GM23248 (cell line): ENCODE results near the gene TCF4. TPM values are rescaled to one million over a fixed set of nuclear protein-coding genes. Genes with fewer than 3 reads are reported as not detected.
A peak's percentile ranks its signal among the peaks of the same experiment; 100 is the strongest.

Experiments used
- DNase-seq: peaks from one replicate; pipeline ENCODE4 v3.0.0-alpha.2; 2015
- H2AFZ ChIP-seq: fragments of 200-600 bp; sonication (generic); 2 replicates; pipeline ENCODE4 v1.6.1; 2016; ENCODE audit warnings: antibody characterized with exemption
- H3F3A ChIP-seq: fragments of 200-600 bp; sonication (generic); 2 replicates; pipeline ENCODE4 v1.6.1; 2016; ENCODE audit warnings: mild to moderate bottlenecking, antibody characterized with exemption, mixed run types; ENCODE audit not compliant: insufficient read depth
- H3K27ac ChIP-seq: fragments of 200-600 bp; sonication (generic); 2 replicates; pipeline ENCODE4 v1.5.1; 2016; ENCODE audit warnings: mild to moderate bottlenecking
- H3K27me3 ChIP-seq: fragments of 200-600 bp; sonication (generic); replicated peaks from 2 replicates; pipeline ENCODE4 v1.6.1; 2016; ENCODE audit warnings: mild to moderate bottlenecking; ENCODE audit not compliant: insufficient read depth
- H3K36me3 ChIP-seq: fragments of 200-600 bp; sonication (generic); 2 replicates; pipeline ENCODE4 v1.6.1; 2016; ENCODE audit warnings: low read depth, mild to moderate bottlenecking
- H3K4me1 ChIP-seq: fragments of 200-600 bp; sonication (generic); 2 replicates; pipeline ENCODE4 v1.6.1; 2016; ENCODE audit warnings: mild to moderate bottlenecking; ENCODE audit not compliant: insufficient read depth
- H3K4me2 ChIP-seq: fragments of 200-600 bp; sonication (generic); one replicate; pipeline ENCODE4 v1.6.1; 2016; ENCODE audit warnings: mild to moderate bottlenecking; ENCODE audit not compliant: unreplicated experiment
- H3K4me3 ChIP-seq: fragments of 200-600 bp; sonication (generic); 2 replicates; pipeline ENCODE4 v1.5.1; 2016; ENCODE audit warnings: mild to moderate bottlenecking
- H3K79me2 ChIP-seq: fragments of 200-600 bp; sonication (generic); 2 replicates; pipeline ENCODE4 v1.6.1; 2016; ENCODE audit warnings: mild to moderate bottlenecking; ENCODE audit not compliant: insufficient read depth
- H3K9ac ChIP-seq: fragments of 200-600 bp; sonication (generic); 2 replicates; pipeline ENCODE4 v1.6.1; 2016; ENCODE audit warnings: mild to moderate bottlenecking
- H3K9me2 ChIP-seq: fragments of 200-600 bp; sonication (generic); 2 replicates; pipeline ENCODE4 v1.6.1; 2016; ENCODE audit warnings: mixed run types, mild to moderate bottlenecking, moderate library complexity; ENCODE audit not compliant: insufficient read depth
- H3K9me3 ChIP-seq: fragments of 200-600 bp; sonication (generic); one replicate; pipeline ENCODE4 v1.6.1; 2017; ENCODE audit warnings: low read depth
- H4K20me1 ChIP-seq: fragments of 200-600 bp; sonication (generic); 2 replicates; pipeline ENCODE4 v1.6.0; 2016; ENCODE audit not compliant: insufficient read depth
- EZH2 ChIP-seq: fragments of 200-600 bp; sonication (generic); IDR thresholded peaks from 2 replicates; pipeline ENCODE4 v1.6.1; 2018; ENCODE audit warnings: antibody characterized with exemption, mild to moderate bottlenecking; ENCODE audit not compliant: insufficient read depth, poor library complexity, severe bottlenecking
- EZH2phosphoT487 ChIP-seq: fragments of 200-600 bp; sonication (generic); IDR thresholded peaks from 2 replicates; pipeline ENCODE4 v1.6.1; 2018; ENCODE audit warnings: antibody characterized with exemption, moderate library complexity, mild to moderate bottlenecking, low read depth; ENCODE audit not compliant: insufficient read depth
- WGBS, 2 experiments: methylation state at CpG; one replicate each; pipeline ENCODE4 v1.1.6; 2015 to 2017; ENCODE audit warnings: low lambda C conversion rate in 2 of 2, low coverage in 1 of 2; ENCODE audit errors: missing lambda C conversion rate in 2 of 2; 5-methylcytosine and 5-hydroxymethylcytosine counted together
- in situ Hi-C: fragments of 300-500 bp; cut with MboI; formaldehyde crosslinking; loops from 2 replicates; pipeline ENCODE4 v1.15.0; 2020
- polyA plus RNA-seq: library from polyadenylated mRNA; unstranded; fragments of >200 nt; fragmentation: Nextera tagmentation; extraction: Ambion mirVana; gene quantifications from 2 replicates; pipeline ENCODE4 v1.2.1, GENCODE V29; 2016
- total RNA-seq: library from RNA; depleted of rRNA; stranded (reverse); fragments of >200 nt; shearing (Covaris generic); gene quantifications from 2 replicates; pipeline ENCODE4 v1.2.3, GENCODE V29; 2014

Gene TCF4
- total and polyA plus RNA-seq, 2 experiments from 2014 or later = 54.5 to 59.3 TPM

- H3K27ac ChIP-seq = peak overlapping the region; percentile 88
- H3K4me3 ChIP-seq = peak overlapping the region; percentile 79
- H3K36me3 ChIP-seq = no peaks in the 10 kb centered on the region
- H3K9me3 ChIP-seq = no peaks in the 10 kb centered on the region
- H3K9me2 ChIP-seq = no peaks in the 10 kb centered on the region
- DNase-seq = peak; percentile 95
- peaks cover 57% of the 10 kb centered on the region for H3K4me1 ChIP-seq
- H3K79me2 ChIP-seq = peaks cover 79% of the 10 kb centered on the region
- TF ChIP-seq EZH2phosphoT487 = no peak
- no peak for TF ChIP-seq EZH2
- peak overlapping the region; percentile 98 for H3K4me2 ChIP-seq
- peaks cover 59% of the 10 kb centered on the region for H3F3A ChIP-seq
- peak overlapping the region; percentile 80 for H3K9ac ChIP-seq
- H3K27me3 ChIP-seq = no peaks in the 10 kb centered on the region
- 0 to 1% methylated on average over 12 of the region's 12 CpGs for WGBS, 2 experiments
- in situ Hi-C loops = loop anchor here (25.0 kb wide), 1 partner anchor 1161 kb away; no protein-coding TSS in a partner anchor
- H4K20me1 ChIP-seq = no peaks in the 10 kb centered on the region
- H2AFZ ChIP-seq = peak overlapping the region; percentile 74
Observed at GRCh38 chr18:55401638-55402191, 186.3 kb downstream of the TCF4 start.

DNA sequence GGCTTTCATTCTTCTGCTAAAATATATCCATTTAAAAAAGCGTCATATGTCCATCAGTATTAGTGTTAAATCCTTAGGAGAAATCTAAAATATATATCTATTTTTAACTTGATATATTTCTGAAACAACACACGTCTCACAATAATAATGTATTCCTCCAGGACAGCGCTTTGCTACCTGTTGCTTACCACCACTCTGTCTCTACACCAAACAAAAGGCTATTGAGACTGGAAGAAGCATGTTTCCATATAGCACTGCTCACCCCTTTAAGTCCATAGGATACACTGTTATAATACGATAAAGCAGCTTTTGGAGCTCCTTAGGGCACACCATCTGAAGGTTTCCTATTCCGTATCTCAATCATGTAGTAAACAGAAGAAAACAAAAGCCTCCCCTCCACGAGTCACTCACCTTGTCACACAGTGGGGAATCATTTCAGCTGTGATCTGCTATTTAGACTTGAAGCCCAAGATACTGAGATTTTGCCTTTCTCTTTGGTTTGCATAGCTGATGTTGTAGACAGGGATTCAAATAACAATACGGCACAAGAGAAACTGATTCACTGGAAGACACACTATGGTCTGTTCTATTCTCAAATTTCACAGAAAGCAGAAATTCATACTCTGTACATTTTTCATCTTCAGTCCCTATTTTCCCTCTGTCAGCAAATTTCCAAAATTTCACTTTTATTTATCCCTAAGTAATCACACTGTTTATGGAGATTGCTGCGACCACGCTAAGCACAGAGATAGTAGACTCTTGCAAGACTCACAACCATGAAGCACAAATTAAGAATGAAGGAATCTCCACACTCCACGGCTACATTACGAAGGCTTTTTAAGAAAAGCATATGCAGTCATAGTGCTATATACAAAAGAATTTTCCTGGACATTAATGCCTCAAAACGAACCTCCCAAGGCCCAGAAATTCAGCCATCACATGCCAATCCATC, 187.1 kb downstream of the TCF4 start:
- peak; percentile 53 for DNase-seq
- peak overlapping the region; percentile 79 for H3K4me3 ChIP-seq
- H3F3A ChIP-seq = peaks cover 59% of the 10 kb centered on the region
- in situ Hi-C loops = loop anchor here (25.0 kb wide), 1 partner anchor 1161 kb away; no protein-coding TSS in a partner anchor
- no peaks in the 10 kb centered on the region for H3K9me2 ChIP-seq
- peak overlapping the region; percentile 74 for H2AFZ ChIP-seq
- H4K20me1 ChIP-seq = no peaks in the 10 kb centered on the region
- peak overlapping the region; percentile 88 for H3K27ac ChIP-seq
- 3% methylated on average over 12 of the region's 12 CpGs for WGBS, 2 experiments
- peak overlapping the region; percentile 80 for H3K9ac ChIP-seq
- H3K36me3 ChIP-seq = no peaks in the 10 kb centered on the region
- H3K79me2 ChIP-seq = peaks cover 79% of the 10 kb centered on the region
- no peaks in the 10 kb centered on the region for H3K9me3 ChIP-seq
- H3K4me2 ChIP-seq = peak overlapping the region; percentile 98
- H3K4me1 ChIP-seq = peaks cover 58% of the 10 kb centered on the region
- H3K27me3 ChIP-seq = no peaks in the 10 kb centered on the region
- TF ChIP-seq EZH2 (no peak), EZH2phosphoT487 (no peak)

GRCh38 chr18:55400081-55400480, 187.9 kb downstream of the TCF4 start:
- Histone ChIP-seq H3K27me3 (no peaks in the 10 kb centered on the region), H3K4me2 (peak overlapping the region; percentile 98), H3K9ac (peak overlapping the region; percentile 80), H4K20me1 (no peaks in the 10 kb centered on the region), H3K9me2 (no peaks in the 10 kb centered on the region), H3K36me3 (no peaks in the 10 kb centered on the region), H2AFZ (0 out of 2 replicates have a peak overlapping the region, but pooled peaks have one; percentile 74), H3K79me2 (peaks cover 80% of the 10 kb centered on the region), H3K4me1 (peaks cover 51% of the 10 kb centered on the region), H3K9me3 (no peaks in the 10 kb centered on the region), H3K4me3 (peak overlapping the region; percentile 79), H3F3A (peaks cover 53% of the 10 kb centered on the region), H3K27ac (peak overlapping the region; percentile 88)
- WGBS, 2 experiments = 4 to 5% methylated on average over 2 of the region's 2 CpGs
- DNase-seq = peak; percentile 28
- TF ChIP-seq EZH2 (no peak), EZH2phosphoT487 (no peak)
- in situ Hi-C loops = loop anchor here (25.0 kb wide), 1 partner anchor 1162 kb away; no protein-coding TSS in a partner anchor

- Histone ChIP-seq H3K9me2 (no peaks in the 10 kb centered on the region), H3K27ac (peak overlapping the region; percentile 88), H3K36me3 (no peaks in the 10 kb centered on the region), H3K4me2 (peak overlapping the region; percentile 98), H3K4me1 (peaks cover 48% of the 10 kb centered on the region), H2AFZ (peak overlapping the region; percentile 51), H4K20me1 (no peaks in the 10 kb centered on the region), H3K9me3 (no peaks in the 10 kb centered on the region), H3K9ac (peak overlapping the region; percentile 80), H3K27me3 (no peaks in the 10 kb centered on the region), H3K4me3 (peak overlapping the region; percentile 79), H3F3A (peaks cover 51% of the 10 kb centered on the region), H3K79me2 (peaks cover 80% of the 10 kb centered on the region)
- in situ Hi-C loops = no loop called here
- WGBS, 2 experiments = 4 to 7% methylated on average over 6 of the region's 6 CpGs
- TF ChIP-seq EZH2phosphoT487 (no peak), EZH2 (no peak)
- peak; percentile 46 for DNase-seq
Observed at GRCh38 chr18:55398858-55399257, 189.1 kb downstream of the TCF4 start.
